GM19463 (cell line): Measurements from ENCODE around the gene BCR.

Experiments used
- ATAC-seq: cut with Tn5 transposase; IDR thresholded peaks from one replicate; pipeline ENCODE4 v1.9.1; 2021; ENCODE audit warnings: mild to moderate bottlenecking, moderate library complexity; ENCODE audit not compliant: unreplicated experiment

Gene BCR

GRCh38 chr22:23227380-23227779, 47.1 kb downstream of the BCR start:
- ATAC-seq: no peak

GRCh38 chr22:23228503-23228902, 48.2 kb downstream of the BCR start:
- no peak for ATAC-seq

- ATAC-seq: no peak
Measured at GRCh38 chr22:23229646-23230045, 49.3 kb downstream of the BCR start.

- ATAC-seq: no peak
Measured at GRCh38 chr22:23230348-23231068, 50.2 kb downstream of the BCR start.

GRCh38 chr22:23231471-23232093, 51.3 kb downstream of the BCR start:
- no peak for ATAC-seq

GRCh38 chr22:23232094-23232905, 52.0 kb downstream of the BCR start:
- no peak for ATAC-seq

GRCh38 chr22:23233084-23233531, 52.8 kb downstream of the BCR start:
- ATAC-seq: no peak

- no peak for ATAC-seq
Measured at GRCh38 chr22:23233752-23234408, 53.6 kb downstream of the BCR start.

GRCh38 chr22:23234409-23235161, 54.3 kb downstream of the BCR start:
- no peak for ATAC-seq

- ATAC-seq: no peak
Measured at GRCh38 chr22:23235425-23235824, 55.1 kb downstream of the BCR start.

- no peak for ATAC-seq
Measured at GRCh38 chr22:23236026-23236425, 55.7 kb downstream of the BCR start.

GRCh38 chr22:23236440-23237184, 56.3 kb downstream of the BCR start:
- ATAC-seq: no peak

- no peak for ATAC-seq
Measured at GRCh38 chr22:23237201-23237798, 57.0 kb downstream of the BCR start.

- no peak for ATAC-seq
Measured at GRCh38 chr22:23237841-23238240, 57.5 kb downstream of the BCR start.

GRCh38 chr22:23238707-23239106, 58.4 kb downstream of the BCR start:
- ATAC-seq: no peak

- no peak for ATAC-seq
Measured at GRCh38 chr22:23239429-23239828, 59.1 kb downstream of the BCR start.

- no peak for ATAC-seq
Measured at GRCh38 chr22:23240639-23241389, 60.5 kb downstream of the BCR start.

- ATAC-seq: no peak
Measured at GRCh38 chr22:23241562-23242472, 61.5 kb downstream of the BCR start.
